Left hindlimb (tissue), 1 donor: ENCODE measurements around the gene ZNF524.

Source experiments
- DNase-seq: peaks from one replicate; pipeline ENCODE4 v3.0.0-alpha.2; 2018

Gene ZNF524

DNA sequence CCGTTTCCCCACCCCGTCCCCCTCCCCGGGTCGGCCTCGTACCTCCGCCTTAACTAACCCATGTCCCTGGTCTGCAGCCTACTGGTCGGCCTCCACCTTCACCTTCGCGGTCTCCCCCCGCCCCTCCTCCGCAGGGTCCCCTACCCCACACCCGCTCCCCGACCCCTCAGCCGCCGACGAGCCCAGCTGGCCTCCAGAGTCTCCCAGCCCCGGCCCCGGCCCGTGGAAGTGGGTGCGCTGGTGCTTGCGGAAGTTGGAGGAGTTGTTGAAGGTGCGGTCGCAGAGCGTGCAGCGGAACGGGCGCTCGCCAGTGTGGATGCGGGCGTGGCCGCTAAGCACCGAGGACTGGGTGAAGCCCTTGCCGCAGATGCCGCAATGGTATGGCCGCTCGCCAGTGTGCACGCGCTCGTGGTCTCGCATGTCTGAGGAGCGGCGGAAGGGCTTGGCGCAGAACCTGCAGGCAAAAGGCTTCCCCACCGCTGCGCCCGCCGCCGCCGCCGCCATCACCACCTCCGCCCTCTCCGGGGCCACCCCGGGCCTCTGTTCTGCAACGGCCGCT, 21.7 kb downstream of the ZNF524 start:
- DNase-seq: no peak

DNA sequence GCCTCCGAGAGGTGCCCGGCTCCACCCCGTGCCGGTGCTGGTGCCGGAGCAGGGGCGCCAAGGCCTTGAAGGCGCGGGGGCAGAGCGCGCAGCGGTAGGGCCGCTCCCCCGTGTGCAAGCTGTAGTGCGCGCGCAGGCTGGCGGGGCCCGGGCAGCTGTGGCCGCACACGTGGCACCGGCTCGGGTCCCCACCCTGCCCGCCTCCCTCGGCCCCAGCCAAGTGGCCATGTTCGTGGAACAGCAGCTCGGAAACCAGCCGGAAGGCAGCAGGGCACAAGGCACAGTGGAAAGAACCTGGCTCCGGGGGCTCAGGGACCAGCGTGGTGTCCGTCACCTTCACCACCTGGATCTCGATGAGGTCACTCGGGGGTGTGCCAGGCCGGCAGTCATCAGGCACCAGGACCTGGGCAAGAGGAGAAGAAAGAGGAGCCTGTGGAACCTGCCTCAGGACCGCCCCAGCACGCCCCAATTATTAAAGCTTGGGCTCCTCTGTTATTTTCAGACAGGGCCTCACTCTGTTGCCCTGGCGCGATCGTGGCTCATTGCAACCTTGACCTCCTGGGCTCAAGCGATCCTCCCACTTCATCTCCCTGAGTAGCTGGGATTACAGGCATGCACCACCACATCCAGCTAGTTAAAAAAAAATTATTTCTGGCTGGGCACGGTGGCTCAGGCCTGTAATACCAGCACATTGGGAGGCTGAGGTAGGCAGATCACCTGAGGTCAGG, 22.3 kb downstream of the ZNF524 start:
- DNase-seq: no peak

DNA sequence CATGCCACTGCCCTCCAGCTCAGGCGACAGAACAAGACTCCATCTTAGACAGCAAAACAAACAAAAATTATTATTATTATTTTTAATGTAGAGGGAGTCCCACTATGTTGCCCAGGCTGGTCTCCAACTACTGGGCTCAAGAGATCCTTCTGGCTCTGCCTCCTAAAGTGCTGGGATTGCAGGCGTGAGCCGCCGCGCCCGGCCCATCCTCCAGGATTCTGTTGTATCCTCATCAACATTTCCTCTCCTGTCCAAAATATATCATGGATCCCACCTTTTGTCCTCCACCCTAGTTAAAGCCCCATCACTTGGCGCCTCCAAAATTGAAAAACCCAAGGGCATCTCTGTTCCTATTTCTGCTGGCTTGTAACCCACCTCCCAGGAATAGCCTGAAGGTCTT, 23.0 kb downstream of the ZNF524 start:
- no peak for DNase-seq

DNA sequence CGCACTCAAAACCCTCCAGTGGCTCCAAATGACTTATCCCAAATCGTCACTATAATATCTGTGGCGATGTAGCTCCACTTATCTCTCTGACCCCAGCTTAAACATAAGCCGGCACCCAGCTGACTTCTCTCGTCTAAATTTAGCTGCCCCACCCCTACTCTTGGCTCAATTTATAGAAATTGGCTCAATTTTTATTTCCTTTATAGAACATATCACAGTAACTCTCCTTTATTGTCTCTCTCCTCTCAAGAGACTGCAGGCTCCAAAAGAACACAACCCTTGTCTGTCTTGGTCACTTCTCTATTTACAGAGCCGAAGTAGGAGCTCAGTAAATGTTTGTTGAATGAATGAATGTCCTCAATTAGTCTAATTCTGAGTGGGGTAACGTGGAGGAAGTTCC, 23.5 kb downstream of the ZNF524 start:
- no peak for DNase-seq

DNA sequence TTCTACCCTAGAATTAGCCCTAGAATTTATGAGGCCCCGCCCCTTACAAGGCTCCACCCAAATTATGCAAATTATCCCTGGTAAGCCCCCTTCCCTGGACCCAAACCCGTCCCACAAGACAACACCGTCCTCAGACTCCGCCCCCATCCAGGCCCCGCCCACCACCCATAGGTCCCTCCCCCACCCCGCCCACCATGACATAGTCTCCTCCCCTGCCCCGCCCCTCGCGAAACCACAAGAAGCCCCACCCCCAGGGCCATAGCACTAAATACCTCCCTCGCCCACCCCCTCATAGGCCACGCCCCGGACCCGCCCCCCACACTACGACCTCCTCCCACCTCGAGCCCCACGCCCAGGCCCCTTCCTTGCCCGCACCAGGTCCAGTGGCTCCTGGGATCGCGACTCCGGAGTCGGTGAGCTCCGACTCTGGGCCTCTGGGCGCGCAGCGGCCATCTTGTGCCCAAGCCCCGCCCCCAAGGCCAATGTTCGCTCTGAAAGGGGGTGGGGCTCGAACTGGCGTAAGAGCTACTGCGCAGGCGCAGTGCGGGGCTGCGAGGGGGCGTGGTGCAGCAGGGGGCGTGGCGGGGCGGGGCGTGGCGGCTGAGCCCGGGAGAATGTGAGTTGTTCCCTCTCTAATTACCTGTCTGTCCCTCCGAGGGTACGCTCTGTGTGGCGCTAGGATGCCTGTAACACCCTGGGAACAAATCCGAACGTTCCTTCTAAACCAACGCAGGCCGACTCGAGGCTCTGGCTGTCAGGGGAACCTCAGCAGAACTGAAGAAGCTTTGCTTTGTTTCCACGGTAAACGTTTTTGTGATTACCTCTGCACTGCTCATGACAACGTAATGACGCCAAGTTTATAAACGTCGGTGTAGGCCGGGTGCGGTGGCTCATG, 24.3 kb downstream of the ZNF524 start, which contains the start of gene ZNF784:
TSS of gene ZNF784 (minus strand) at position 458 of the 895 bp plus-strand sequence. CDS start at position 453, 5 bp downstream.
- peak; percentile 95 for DNase-seq

DNA sequence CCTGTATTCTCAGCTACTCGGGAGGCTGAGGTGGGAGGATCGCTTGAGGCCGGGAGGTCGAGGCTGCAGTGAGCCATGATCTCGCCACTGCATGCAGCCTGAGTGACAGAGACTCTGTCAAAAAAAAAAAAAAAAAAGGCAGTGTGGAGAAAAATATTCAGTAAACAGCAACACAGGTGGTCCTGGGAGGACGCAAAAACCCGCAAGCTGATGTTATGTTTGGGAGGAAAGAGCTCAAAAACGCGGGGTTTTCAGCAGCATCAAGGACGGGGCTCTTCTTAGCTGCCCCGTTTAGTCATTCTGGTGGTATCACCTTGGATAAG, 24.9 kb downstream of the ZNF524 start:
- DNase-seq: no peak

DNA sequence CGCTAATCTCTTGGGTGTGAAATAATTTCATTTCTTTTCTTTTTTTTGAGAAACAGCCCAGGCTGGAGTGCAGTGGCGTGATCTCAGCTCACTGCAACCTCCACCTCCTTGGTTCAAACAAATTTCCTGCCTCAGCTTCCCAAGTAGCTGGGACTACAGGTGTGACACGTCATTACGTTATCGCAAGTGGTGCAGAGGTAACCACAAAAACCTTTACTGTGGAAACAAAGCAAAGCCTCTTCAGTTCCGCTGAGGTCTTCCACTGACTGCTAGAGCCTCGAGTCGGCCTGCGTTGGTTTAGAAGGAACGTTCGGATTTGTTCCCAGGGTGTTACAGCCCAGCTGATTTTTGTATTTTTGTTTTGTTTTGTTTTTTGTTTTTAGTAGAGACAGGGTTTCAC, 26.3 kb downstream of the ZNF524 start:
- DNase-seq: no peak

DNA sequence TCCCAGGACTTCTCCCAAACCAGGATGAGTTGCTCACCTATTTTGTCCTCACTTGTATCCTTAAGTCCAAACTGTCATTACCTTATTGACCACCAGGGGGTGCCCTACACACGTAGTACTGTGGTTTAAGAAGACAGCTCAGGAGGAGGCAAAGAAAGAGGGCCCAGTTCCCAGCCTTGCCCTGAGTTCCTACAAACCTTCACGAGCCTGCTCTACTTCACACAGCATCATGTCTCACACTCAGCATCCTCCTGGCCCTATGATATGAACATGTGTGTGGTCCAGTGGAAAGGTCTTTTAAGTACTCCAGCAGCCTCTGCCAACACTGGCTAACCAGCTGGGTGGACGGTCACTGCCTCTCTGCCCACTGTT, 32.4 kb downstream of the ZNF524 start:
- DNase-seq: peak; percentile 81

DNA sequence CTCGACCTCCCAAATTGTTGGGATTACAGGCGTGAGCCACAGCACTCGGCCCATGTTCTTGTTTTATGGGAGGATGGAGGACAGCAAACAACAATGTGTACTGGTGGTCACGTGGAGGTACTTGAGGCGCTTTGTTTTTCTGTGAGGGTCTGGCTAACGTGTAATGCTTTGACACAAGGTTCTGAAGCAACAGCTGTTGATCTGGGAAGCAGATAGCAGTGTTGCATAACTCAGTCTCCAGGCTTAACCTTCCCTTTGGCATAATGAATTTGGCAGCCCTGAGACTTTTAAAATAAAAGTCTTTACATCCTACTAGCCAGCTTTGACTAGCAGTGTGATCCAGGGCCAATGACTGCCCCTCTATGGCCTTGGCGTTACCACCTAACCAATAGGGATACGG, 33.8 kb downstream of the ZNF524 start:
- no peak for DNase-seq

DNA sequence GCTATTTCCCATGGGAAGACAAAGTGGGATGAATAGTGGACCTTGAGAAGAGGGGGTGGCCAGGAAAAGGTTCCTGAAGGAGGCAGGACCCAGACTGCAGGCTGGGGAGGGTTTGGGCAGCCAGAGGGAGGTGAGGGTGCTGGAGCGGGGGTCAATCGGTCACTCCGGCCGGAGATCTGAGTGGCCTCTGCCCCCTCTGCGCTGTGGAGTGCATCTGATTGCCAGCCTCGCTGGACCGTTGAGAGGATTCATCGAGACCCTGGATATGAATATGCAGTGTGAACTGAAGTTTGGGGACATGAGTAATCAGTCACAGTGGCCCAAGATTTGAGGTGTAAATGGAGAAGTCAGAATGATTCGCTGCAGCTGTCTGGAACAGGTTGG, 35.2 kb downstream of the ZNF524 start:
- DNase-seq: no peak

DNA sequence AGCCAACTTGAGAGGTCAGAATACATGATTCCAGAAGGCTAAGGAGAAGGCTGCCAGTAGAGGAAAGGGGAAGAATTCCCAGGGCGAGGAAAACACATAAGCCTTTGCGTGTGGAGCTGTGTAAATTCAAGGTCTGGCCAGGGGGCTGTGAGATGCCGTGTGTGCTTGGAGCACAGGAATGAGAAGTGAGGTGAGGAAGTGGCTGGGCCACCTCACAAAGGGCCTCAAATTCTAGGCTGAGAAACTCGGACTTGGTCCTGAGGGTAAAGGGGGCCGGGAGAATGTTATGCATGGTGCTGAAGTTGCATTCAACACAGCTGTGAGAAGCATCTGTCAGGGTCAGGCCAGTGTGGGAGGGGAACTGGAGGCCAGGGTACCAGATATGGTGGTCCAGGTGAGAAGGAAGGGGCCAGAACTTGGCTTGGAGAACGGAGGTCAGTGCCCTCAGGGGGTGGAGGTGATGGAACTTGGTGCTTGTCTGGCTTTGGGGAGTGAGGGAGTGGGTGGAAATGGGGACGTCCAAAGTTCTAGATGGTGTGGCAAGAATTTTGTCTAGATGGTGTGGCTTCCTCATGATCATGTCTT, 35.9 kb downstream of the ZNF524 start:
- DNase-seq: no peak

DNA sequence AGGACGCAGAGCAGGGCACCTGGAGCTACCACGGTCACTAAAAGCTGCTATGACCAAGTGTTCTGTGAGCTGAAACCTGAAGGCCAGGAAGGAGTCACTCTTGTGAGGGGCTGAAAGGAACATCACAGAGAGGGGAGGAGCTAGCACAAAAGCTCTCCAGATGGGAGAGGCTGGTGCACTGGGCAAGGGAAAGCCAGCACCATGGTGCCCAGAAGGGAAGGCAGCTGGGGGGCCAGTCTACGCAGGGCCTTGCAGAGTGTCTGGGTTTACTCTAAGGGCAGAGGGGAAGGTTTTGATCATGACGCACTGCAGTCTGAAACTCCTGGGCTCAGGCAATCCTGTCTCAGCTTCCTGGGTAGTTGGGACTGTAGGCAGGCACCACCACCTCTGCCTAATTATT, 36.6 kb downstream of the ZNF524 start:
- peak; percentile 15 for DNase-seq

DNA sequence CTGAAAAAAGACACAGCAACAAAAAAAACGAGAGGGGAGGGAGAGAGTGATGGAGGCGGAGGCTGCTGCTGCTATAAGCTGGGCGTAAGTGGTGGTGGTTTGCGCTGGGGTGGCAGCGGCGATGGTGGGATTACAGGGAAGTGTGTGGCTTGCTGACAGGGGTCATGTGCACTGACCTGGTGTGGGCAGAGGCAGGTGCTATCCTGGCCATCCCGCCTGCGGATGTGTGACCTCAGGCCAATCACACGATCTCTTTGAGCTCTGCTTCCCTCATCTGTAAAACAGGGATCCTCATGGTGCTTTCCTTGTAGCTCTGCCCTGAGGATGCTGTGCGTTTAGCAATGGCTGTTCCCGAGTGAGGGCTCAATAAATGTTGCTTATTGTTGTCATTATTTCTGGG, 37.4 kb downstream of the ZNF524 start:
- no peak for DNase-seq

DNA sequence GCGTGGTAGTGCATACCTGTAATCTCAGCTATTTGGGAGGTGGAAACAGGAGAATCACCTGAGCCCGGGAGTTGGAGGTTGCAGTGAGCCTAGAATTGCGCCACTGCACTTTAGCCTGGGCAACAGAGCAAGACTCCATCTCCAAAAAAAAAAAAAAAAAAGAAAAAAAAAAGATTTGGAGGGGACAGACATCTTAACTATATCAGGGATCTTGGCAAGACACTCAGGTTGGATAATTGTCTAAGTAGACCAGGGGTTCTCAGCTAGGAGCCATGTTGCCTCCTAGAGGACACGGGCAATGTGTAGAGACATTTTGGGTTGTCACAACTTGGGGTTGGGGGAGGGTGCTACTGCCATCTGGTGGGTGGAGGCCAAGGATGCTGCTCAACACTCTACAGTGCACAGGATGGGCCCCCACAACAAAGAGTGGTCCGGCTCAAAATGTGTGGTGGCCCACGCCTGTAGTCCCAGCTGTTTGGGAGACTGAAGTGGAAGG, 38.8 kb downstream of the ZNF524 start:
- no peak for DNase-seq

DNA sequence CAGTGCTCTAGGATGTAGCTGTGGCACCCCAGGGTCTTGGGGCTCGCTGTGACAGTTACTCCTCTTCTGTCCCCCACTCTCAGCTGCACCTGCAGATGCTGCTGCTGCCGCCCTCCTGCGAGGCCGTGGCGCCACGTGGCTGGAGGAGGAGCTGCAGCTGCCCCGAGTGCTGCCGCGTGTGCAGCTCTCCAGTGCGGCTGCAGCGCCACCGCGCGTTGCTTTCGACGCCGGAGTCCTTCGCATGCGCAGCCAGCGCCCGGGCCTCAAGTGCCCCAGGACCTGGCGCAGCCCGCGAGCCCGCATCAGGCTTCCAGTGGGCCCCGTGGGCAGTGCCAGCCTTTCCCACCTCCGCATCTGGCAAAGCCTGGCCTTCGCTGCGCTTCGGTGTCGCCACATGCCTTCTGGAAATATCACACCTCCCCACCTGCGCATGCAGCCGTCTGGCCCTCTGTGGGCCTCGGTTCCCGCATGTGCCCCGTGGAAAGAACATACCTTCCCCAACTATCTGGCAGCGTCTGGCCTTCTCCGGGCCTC, 40.0 kb downstream of the ZNF524 start:
- peak; percentile 85 for DNase-seq

DNA sequence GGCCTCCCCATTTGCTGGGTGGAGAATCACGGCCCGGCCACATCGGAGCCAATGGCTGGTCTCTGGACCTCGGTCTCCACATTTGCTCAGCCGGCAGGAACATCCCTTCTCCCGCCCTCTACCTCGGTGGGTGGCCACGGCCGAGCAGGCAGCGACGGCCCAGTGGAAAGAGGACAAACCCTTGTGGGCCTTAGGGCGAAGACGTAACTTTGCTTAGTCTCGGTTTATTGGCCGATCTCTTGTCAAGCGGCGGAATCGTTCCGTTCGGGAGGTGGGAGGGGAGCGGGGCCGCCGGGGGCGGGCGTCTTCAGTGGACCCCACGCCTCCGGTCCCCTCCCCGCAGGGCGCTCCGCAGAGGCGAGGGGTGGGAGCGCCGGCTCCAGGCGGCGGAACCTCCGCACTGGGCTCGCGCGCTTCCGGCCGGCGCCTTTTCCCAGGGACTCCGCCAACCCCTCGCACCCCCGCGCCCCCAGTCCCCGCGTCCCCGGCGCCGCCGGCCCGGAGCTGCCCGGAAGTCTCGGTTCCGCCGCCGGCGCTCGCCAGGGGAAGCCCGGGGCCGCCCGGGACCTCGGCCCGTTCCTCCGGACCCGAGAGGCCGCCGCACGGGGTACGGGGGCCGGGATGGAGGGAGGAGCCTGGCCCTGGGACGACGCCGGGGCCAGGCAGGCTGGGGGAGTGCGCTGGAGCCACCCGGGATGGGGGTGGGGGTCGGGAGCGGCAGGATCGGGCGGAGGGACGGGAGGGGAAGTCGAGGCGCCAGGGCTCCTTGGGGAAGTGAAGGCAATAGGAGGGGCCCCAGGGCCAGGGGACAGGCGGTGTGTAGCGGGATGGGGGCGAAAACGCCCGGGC, 40.7 kb downstream of the ZNF524 start, which contains the start of gene ZNF580:
TSS of gene ZNF580 (plus strand) at position 426 of the 849 bp plus-strand sequence. CDS start 1,507 bp downstream, outside the sequence.
- peak; percentile 89 for DNase-seq

DNA sequence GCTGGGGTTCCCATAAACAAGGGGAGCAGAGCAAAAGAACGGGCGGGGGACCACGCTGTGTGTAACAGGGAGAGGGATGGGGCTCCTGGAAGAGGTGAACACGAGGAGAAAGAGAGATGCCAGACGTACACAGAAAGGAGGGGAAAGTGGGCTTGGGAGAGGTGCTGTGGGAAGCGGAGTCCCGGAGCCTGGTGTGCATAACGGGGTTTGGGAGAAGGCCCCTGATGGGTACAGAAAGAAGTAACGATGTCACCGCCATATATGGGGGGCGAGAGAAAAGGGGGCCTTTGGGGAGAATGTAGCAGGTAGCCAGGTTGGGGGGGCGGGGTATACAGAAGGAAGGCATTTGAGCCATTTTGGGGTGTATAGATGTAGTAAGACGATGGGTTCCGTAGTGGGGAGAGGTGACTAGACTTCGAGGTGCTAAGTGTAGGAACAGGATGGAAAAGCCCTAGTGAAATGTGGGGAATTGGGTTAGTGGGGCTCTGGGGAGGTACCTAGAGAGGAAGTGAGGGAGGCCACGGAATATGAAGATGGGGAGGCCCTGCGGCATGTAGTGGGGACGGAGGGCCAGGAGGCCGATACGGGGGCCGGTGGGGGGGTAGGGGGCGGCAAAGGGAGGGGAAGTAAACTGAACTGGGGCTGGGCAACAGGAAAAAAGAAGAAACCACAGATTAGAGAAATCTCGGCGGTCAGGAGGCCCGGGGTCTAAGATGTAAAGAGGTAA, 41.5 kb downstream of the ZNF524 start:
- DNase-seq: peak; percentile 56

DNA sequence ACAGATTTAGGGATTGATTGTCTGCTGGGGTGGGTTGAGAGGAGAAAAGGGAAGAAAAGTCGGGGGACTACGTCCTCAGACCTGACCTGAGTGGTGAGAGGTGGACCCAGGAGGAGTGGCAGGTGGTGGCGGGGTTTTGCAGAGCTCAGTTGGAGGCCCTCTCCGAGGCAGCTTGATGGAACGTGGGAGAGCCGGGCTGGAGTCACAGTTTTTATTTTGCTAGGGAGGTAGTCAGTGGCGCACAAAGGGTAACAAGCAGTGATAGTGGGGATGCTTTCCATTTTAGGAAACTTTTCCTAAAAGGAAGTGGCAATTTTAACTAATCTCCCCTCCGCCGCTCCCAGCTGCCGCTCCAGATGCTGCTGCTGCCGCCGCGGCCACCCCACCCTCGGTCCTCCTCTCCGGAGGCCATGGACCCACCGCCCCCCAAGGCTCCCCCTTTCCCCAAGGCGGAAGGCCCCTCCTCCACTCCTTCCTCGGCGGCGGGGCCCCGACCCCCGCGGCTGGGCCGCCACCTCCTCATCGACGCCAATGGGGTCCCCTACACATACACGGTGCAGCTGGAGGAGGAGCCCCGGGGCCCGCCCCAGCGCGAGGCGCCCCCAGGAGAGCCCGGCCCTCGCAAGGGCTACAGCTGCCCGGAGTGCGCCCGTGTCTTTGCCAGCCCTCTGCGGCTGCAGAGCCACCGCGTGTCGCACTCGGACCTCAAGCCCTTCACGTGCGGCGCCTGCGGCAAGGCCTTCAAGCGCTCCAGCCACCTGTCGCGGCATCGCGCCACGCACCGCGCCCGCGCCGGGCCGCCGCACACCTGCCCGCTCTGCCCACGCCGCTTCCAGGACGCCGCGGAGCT, 42.3 kb downstream of the ZNF524 start:
- no peak for DNase-seq

DNA sequence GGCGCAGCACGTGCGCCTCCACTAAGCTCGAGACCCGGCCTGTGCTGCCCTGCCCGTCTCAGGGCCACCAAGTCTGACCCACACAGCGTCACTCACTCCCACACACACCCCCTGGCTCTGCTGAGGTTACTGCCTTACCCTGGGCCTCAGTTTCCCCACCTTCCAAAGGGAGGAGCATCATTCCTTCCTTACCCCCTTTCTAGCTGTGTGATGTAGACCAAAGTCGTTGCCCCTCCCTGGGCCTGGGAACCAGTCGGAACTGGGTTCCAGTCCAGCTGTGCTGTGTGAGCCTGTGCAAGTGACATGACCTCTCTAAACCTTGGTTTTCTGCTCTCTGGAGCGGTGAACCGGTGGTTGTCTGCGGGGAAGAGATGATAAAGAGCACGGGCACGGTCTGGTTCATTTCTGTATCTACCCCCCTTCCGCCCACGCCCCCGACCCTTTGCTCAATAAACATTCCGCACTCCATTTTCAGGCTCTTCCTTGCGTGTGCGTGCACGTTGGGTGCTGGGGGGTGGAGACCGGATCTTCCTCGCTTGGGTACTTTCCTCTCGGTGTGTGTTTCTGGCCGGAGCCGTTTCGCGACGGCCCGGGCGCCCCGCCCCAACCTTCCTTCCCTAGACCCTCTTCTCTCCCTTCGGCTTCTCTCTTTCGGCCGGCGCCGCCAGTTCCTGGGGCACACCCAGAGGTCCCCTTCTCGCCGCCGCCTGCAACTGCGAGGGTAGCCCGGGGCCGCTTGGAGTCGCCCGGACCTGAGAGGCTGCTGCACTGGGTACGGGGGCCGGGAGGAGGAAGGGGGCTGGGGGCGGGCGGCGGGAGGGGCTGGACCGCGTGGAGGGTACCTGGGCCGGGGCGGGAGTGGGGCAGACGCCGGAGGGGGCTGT, 43.2 kb downstream of the ZNF524 start, which contains the start of gene ZNF581:
TSS of gene ZNF581 (plus strand) at position 647 of the 884 bp plus-strand sequence. CDS start 923 bp downstream, outside the sequence.
- DNase-seq: peak; percentile 82
